H1 (cell line): ENCODE measurements around the gene PCAT7. TPM values are rescaled to one million over a fixed set of nuclear protein-coding genes. Genes with fewer than 3 reads are reported as not detected.
"Not testable (repeated sequence)": the region's sequence is repeated elsewhere in the genome, so short reads cannot be mapped to it uniquely, and the experiment has no call there.

Experiments
- CTCF ChIA-PET: fragments of 300-600 bp; sonication (Branson Sonifier 250); formaldehyde crosslinking; loops from one replicate; lab custom pipeline; 2021; ENCODE audit not compliant: partially characterized antibody; lab: Charles Lee
- POLR2A ChIA-PET: fragments of 300-600 bp; sonication (Branson Sonifier 250); formaldehyde crosslinking; loops from one replicate; lab custom pipeline; 2021; ENCODE audit warnings: inconsistent platforms; ENCODE audit not compliant: partially characterized antibody; lab: Charles Lee
- DNase-seq, 2 experiments: peaks; one replicate each; pipeline versions ENCODE4 v3.0.0 to v3.0.0-alpha.2; 2010 to 2022; ENCODE audit warnings: low spot score in 2 of 2, low read depth in 1 of 2, mixed read lengths in 1 of 2
- FAIRE-seq: peaks from 2 replicates; lab custom pipeline; 2011; peaks lifted over from hg19 to GRCh38; lab: Jason Lieb, UNC
- H2AFZ ChIP-seq: 2 replicates; pipeline ENCODE4 v1.8.1; 2012; ENCODE audit warnings: low read length, inconsistent platforms
- H2AK5ac ChIP-seq: 2 replicates; pipeline ENCODE4 v1.6.1; 2013; ENCODE audit warnings: low read depth, low read length
- H2BK120ac ChIP-seq: replicated peaks from 2 replicates; pipeline ENCODE3; 2013; ENCODE audit warnings: low read depth, low read length, inconsistent platforms
- H2BK12ac ChIP-seq: 2 replicates; pipeline ENCODE4 v1.6.1; 2013; ENCODE audit warnings: low read depth, low read length
- H2BK15ac ChIP-seq: 2 replicates; pipeline ENCODE4 v1.6.1; 2013; ENCODE audit warnings: low read length
- H2BK20ac ChIP-seq: 2 replicates; pipeline ENCODE4 v1.6.1; 2013; ENCODE audit warnings: low read length
- H2BK5ac ChIP-seq: 2 replicates; pipeline ENCODE4 v1.6.1; 2013; ENCODE audit warnings: low read depth, low read length
- H3K14ac ChIP-seq: 2 replicates; pipeline ENCODE4 v1.6.1; 2013; ENCODE audit warnings: inconsistent platforms; ENCODE audit not compliant: insufficient read length
- H3K18ac ChIP-seq: 2 replicates; pipeline ENCODE4 v1.6.1; 2013; ENCODE audit warnings: low read length; ENCODE audit errors: extremely low read depth
- H3K23ac ChIP-seq: 2 replicates; pipeline ENCODE4 v1.6.1; 2013; ENCODE audit warnings: inconsistent platforms; ENCODE audit not compliant: insufficient read length
- H3K23me2 ChIP-seq: 2 replicates; pipeline ENCODE4 v1.6.1; 2013; ENCODE audit warnings: low read depth, low read length
- H3K27ac ChIP-seq: 2 replicates; pipeline ENCODE4 v1.6.1; 2011; ENCODE audit warnings: low read depth, low read length, inconsistent platforms
- H3K27me3 ChIP-seq, 4 experiments: replicated peaks in 1 of 4; 1 replicate in 1 of 4; 2 replicates in 3 of 4; pipeline versions ENCODE4 v1.6.1 to v1.8.1; 2011 to 2013; ENCODE audit warnings: low read length in 3 of 4, mild to moderate bottlenecking in 3 of 4, inconsistent platforms in 2 of 4, mixed read lengths in 2 of 4, moderate library complexity in 1 of 4; ENCODE audit not compliant: control insufficient read depth in 3 of 4, insufficient read depth in 3 of 4; ENCODE audit errors: extremely low read depth in 1 of 4
- H3K36me3 ChIP-seq, 4 experiments: 2 replicates each; pipeline versions ENCODE4 v1.6.1 to v1.8.1; 2011 to 2013; ENCODE audit warnings: mild to moderate bottlenecking in 4 of 4, low read length in 3 of 4, moderate library complexity in 2 of 4, control low read depth in 1 of 4, inconsistent platforms in 1 of 4; ENCODE audit not compliant: insufficient read depth in 4 of 4, control insufficient read depth in 2 of 4
- H3K4ac ChIP-seq: replicated peaks from 2 replicates; pipeline ENCODE3; 2013; ENCODE audit warnings: low read length, low read depth, mixed read lengths, inconsistent platforms; ENCODE audit not compliant: insufficient read length
- H3K4me1 ChIP-seq, 4 experiments: replicated peaks in 1 of 4; 1 replicate in 1 of 4; 2 replicates in 3 of 4; pipeline versions ENCODE4 v1.6.1 to v1.8.1; 2011 to 2013; ENCODE audit warnings: low read length in 3 of 4, inconsistent platforms in 2 of 4, mixed read lengths in 1 of 4; ENCODE audit not compliant: insufficient read depth in 4 of 4, control insufficient read depth in 3 of 4
- H3K4me2 ChIP-seq, 2 experiments: 2 replicates each; pipeline versions ENCODE4 v1.6.1 to v1.8.1; 2011 to 2013; ENCODE audit warnings: low read depth in 2 of 2, low read length in 2 of 2, control low read depth in 1 of 2, inconsistent platforms in 1 of 2, mild to moderate bottlenecking in 1 of 2; ENCODE audit not compliant: insufficient read depth in 1 of 2
- H3K4me3 ChIP-seq, 4 experiments: fragments of 200-600, 300-600 bp in 1 of 4; sonication (generic), shearing (Covaris generic), sonication (Bioruptor Twin) in 1 of 4; 2 replicates each; pipeline versions ENCODE4 v1.5.1 to v1.8.1; 2011 to 2016; ENCODE audit warnings: low read length in 4 of 4, low read depth in 3 of 4, control low read depth in 2 of 4, inconsistent platforms in 2 of 4, mild to moderate bottlenecking in 2 of 4, mixed read lengths in 1 of 4, moderate library complexity in 1 of 4; ENCODE audit not compliant: insufficient read depth in 2 of 4; ENCODE audit errors: extremely low read depth in 1 of 4
- H3K56ac ChIP-seq: replicated peaks from 2 replicates; pipeline ENCODE3; 2013; ENCODE audit warnings: low read depth, mild to moderate bottlenecking, mixed read lengths, low read length, inconsistent platforms; ENCODE audit not compliant: insufficient read length
- H3K79me1 ChIP-seq: 2 replicates; pipeline ENCODE4 v1.6.1; 2013; ENCODE audit warnings: low read depth, low read length, control low read depth
- H3K79me2 ChIP-seq, 2 experiments: 2 replicates each; pipeline versions ENCODE4 v1.6.1 to v1.8.1; 2012 to 2013; ENCODE audit warnings: low read length in 2 of 2, mild to moderate bottlenecking in 2 of 2, inconsistent platforms in 1 of 2; ENCODE audit not compliant: insufficient read depth in 2 of 2, control insufficient read depth in 1 of 2
- H3K9ac ChIP-seq, 4 experiments: replicated peaks in 1 of 4; 1 replicate in 1 of 4; 2 replicates in 3 of 4; pipeline versions ENCODE4 v1.6.1 to v1.8.1; 2011 to 2013; ENCODE audit warnings: low read depth in 3 of 4, low read length in 3 of 4, control low read depth in 2 of 4, mild to moderate bottlenecking in 2 of 4, moderate library complexity in 2 of 4, inconsistent platforms in 1 of 4; ENCODE audit errors: extremely low read depth in 1 of 4
- H3K9me3 ChIP-seq, 2 experiments: 2 replicates each; pipeline versions ENCODE4 v1.6.1 to v1.8.1; 2012 to 2013; ENCODE audit warnings: mild to moderate bottlenecking in 2 of 2, moderate library complexity in 2 of 2, control low read depth in 1 of 2, inconsistent platforms in 1 of 2, low read depth in 1 of 2, low read length in 1 of 2, mixed read lengths in 1 of 2; ENCODE audit not compliant: insufficient read depth in 2 of 2
- H4K20me1 ChIP-seq, 2 experiments: replicated peaks in 1 of 2; 2 replicates each; pipeline versions ENCODE3 to v1.8.1; 2011 to 2013; ENCODE audit warnings: inconsistent platforms in 2 of 2, low read length in 2 of 2, mild to moderate bottlenecking in 1 of 2; ENCODE audit not compliant: insufficient read depth in 2 of 2, control insufficient read depth in 1 of 2
- H4K5ac ChIP-seq: 2 replicates; pipeline ENCODE4 v1.6.1; 2013; ENCODE audit warnings: low read length, low read depth, mixed read lengths, inconsistent platforms; ENCODE audit not compliant: insufficient read length
- H4K8ac ChIP-seq: 2 replicates; pipeline ENCODE4 v1.8.0; 2013; ENCODE audit warnings: mild to moderate bottlenecking, moderate library complexity, low read length, inconsistent platforms; ENCODE audit not compliant: insufficient read depth; ENCODE audit errors: extremely low read depth
- H4K91ac ChIP-seq: replicated peaks from 2 replicates; pipeline ENCODE3; 2013; ENCODE audit warnings: low read length, mixed read lengths, inconsistent platforms; ENCODE audit not compliant: insufficient read length
- WGBS, 2 experiments: shearing (Covaris generic) in 1 of 2; methylation state at CpG; one replicate each; pipeline versions ENCODE4 v1.1.6 to v1.1.7; 2013 to 2015; ENCODE audit warnings: low lambda C conversion rate in 2 of 2, mixed read lengths in 2 of 2, inconsistent platforms in 1 of 2, low coverage in 1 of 2, missing lambda C conversion rate in 1 of 2; ENCODE audit not compliant: insufficient replicate concordance in 2 of 2, insufficient coverage in 1 of 2, insufficient read length in 1 of 2; ENCODE audit errors: extremely low coverage in 1 of 2, missing lambda C conversion rate in 1 of 2; 5-methylcytosine and 5-hydroxymethylcytosine counted together
- polyA plus RNA-seq, 7 experiments: library from polyadenylated mRNA; depleted of rRNA in 3 of 7; stranded (reverse) in 5 of 7; unstranded in 2 of 7; fragments of >200 nt in 5 of 7; fragments of 200-250 nt in 2 of 7; gene quantifications; 1 replicate in 5 of 7; 2 replicates in 1 of 7; 4 replicates in 1 of 7; pipeline versions ENCODE4 v1.2.1 to v1.2.3, GENCODE V29; 2011 to 2013; ENCODE audit warnings: missing spikeins in 2 of 7, mixed read lengths in 2 of 7
- total RNA-seq: library from RNA; stranded (reverse); fragmentation: NEBNext Ultra II Directional; extraction: Animal tissue kit (Norgen Biotek cat#: 25700); gene quantifications from 2 replicates; pipeline ENCODE4 v1.2.1, GENCODE V29; 2021

The PCAT7 gene
- total and polyA plus RNA-seq, 2 of the 8 experiments (the other 6 are each of a cell fraction or from before 2014, with no cell fraction given): 3.2 to 4.1 TPM

DNA sequence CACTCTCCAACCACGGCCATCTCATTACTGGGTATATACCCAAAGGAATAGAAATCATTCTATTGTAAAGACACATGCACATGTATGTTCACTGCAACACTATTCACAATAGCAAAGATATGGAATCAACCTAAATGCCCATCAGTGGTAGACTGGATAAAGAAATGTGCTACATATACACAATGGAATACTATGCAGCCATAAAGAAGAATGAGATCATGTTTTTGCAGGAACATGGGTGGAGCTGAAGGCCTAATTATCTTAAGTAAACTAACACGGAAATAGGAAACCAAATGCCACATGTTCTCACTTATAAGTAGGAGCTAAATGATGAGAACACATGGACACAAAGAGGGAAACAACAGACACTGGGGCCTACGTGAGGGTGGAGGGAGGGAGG lies 9.4 kb downstream of the PCAT7 start:
- CTCF ChIA-PET, H3K23ac ChIP-seq: not testable (repeated sequence)

More for the DNA sequence above, 9.4 kb downstream of the PCAT7 start:
- H3K23me2 ChIP-seq, H3K18ac ChIP-seq, H3K27ac ChIP-seq, H2BK12ac ChIP-seq, H2AK5ac ChIP-seq, H3K4me1 ChIP-seq, H3K9ac ChIP-seq, H3K4me2 ChIP-seq, H3K27me3 ChIP-seq, FAIRE-seq, H2BK120ac ChIP-seq, H2AFZ ChIP-seq, DNase-seq, H3K14ac ChIP-seq, H4K20me1 ChIP-seq, H3K36me3 ChIP-seq, H4K8ac ChIP-seq, H2BK5ac ChIP-seq, H2BK15ac ChIP-seq, H3K79me2 ChIP-seq, H4K91ac ChIP-seq, H2BK20ac ChIP-seq, H3K4ac ChIP-seq, H4K5ac ChIP-seq, H3K4me3 ChIP-seq, H3K9me3 ChIP-seq, H3K56ac ChIP-seq, H3K79me1 ChIP-seq: not testable (repeated sequence)
- POLR2A ChIA-PET: interaction anchor here (0.6 to 1.9 kb wide), 3 partner anchors 10 to 93 kb away, joined by 3 to 11 read pairs (median 3); partner anchors contain the start of gene PCAT7
- 72% methylated on average over 3 of the region's 3 CpGs; no CpG with 5 or more reads in 1 of the 2 experiments for WGBS, 2 experiments
